GM12875 (cell line): ENCODE results near the gene TBX6.

Experiments used
- H3K4me3 ChIP-seq: one replicate; pipeline ENCODE4 v1.5.1; 2011; ENCODE audit warnings: low read depth, low read length, control low read depth
- CTCF ChIP-seq: IDR thresholded peaks from 2 replicates; pipeline ENCODE4 v1.5.1; 2011; ENCODE audit warnings: low read depth, mild to moderate bottlenecking, control low read depth, inconsistent platforms, low read length, moderate library complexity, borderline replicate concordance; ENCODE audit not compliant: insufficient read depth

TBX6 gene

GRCh38 chr16:30076276-30076791 is 15.4 kb downstream of the TBX6 start:
- no peak for TF ChIP-seq CTCF

GRCh38 chr16:30075503-30076275 is 16.0 kb downstream of the TBX6 start, which contains the start of gene PPP4C:
TSS of gene PPP4C (plus strand) at chr16:30075994. CDS start at chr16:30076378, 384 bp downstream.
- no peak for TF ChIP-seq CTCF
- H3K4me3 ChIP-seq = peak within 1 kb of the TSS; percentile 73

More at GRCh38 chr16:30076276-30076791, 15.4 kb downstream of the TBX6 start:
- H3K4me3 ChIP-seq = peak overlapping the region; percentile 73

- TF ChIP-seq CTCF = no peak
- no peak overlapping the region for H3K4me3 ChIP-seq
These were observed 21.2 kb downstream of the TBX6 start for GRCh38 chr16:30070490-30070889.

GRCh38 chr16:30069611-30070462 is 21.9 kb downstream of the TBX6 start:
- no peak for TF ChIP-seq CTCF
- no peak overlapping the region for H3K4me3 ChIP-seq

- no peak overlapping the region for H3K4me3 ChIP-seq
These were observed 22.7 kb downstream of the TBX6 start for GRCh38 chr16:30068750-30069610.

More at GRCh38 chr16:30068750-30069610, 22.7 kb downstream of the TBX6 start:
- peak; percentile 52; the same call in 1 of the 2 replicates for TF ChIP-seq CTCF
